HepG2 (cell line): ENCODE results near the gene CSTPP1. TPM values are rescaled to one million over a fixed set of nuclear protein-coding genes. Genes with fewer than 3 reads are reported as not detected.

Experiments
- ATAC-seq: fragments of 200-7000 bp; cut with Tn5 transposase; 3 replicates; pipeline ENCODE4 v1.9.1; 2020; ENCODE audit warnings: mild to moderate bottlenecking, moderate library complexity
- BruUV-seq: library from RNA; stranded (reverse); fragments of 400-500 nt; replicated peaks from 2 replicates; lab custom pipeline; 2021; lab: Mats Ljungman, UMichigan
- CTCF ChIA-PET: fragments of 300-600 bp; formaldehyde crosslinking; extraction: SDS; loops from one replicate; lab custom pipeline; 2021; ENCODE audit warnings: low total read pairs, inconsistent platforms, low intra/inter-chr PET ratio; lab: Yijun Ruan, JAX
- POLR2A ChIA-PET: fragments of 350-600 bp; sonication (Branson Sonifier 250); formaldehyde crosslinking; loops from one replicate; lab custom pipeline; 2020; ENCODE audit warnings: antibody characterized with exemption, inconsistent platforms; lab: Yijun Ruan, JAX
- DNase-seq: peaks from one replicate; pipeline ENCODE4 v3.0.0-alpha.2; 2015; ENCODE audit warnings: low spot score
- FAIRE-seq: peaks from 3 replicates; lab custom pipeline; 2011; peaks lifted over from hg19 to GRCh38; lab: Jason Lieb, UNC
- H2AFZ ChIP-seq: one replicate; pipeline ENCODE4 v1.6.1; 2011; ENCODE audit warnings: low read length, inconsistent platforms
- H3K27ac ChIP-seq: fragments of 300-600 bp; 3 replicates; pipeline ENCODE4 v1.8.0; 2011; ENCODE audit warnings: mixed run types, mild to moderate bottlenecking, mixed read lengths, low read length, inconsistent platforms; ENCODE audit not compliant: insufficient read depth; ENCODE audit errors: extremely low read length
- H3K27me3 ChIP-seq, 2 experiments: fragments of 200-600 bp in 1 of 2; 2 replicates in 1 of 2; 3 replicates in 1 of 2; pipeline versions ENCODE4 v1.6.0 to v1.8.0; 2011; ENCODE audit warnings: low read length in 2 of 2, mild to moderate bottlenecking in 2 of 2, moderate library complexity in 2 of 2, inconsistent platforms in 1 of 2; ENCODE audit not compliant: insufficient read depth in 2 of 2, control insufficient read depth in 1 of 2
- H3K36me3 ChIP-seq, 2 experiments: fragments of 200-600 bp in 1 of 2; replicated peaks in 1 of 2; 2 replicates in 1 of 2; 3 replicates in 1 of 2; pipeline versions ENCODE4 v1.5.1 to v1.8.0; 2011; ENCODE audit warnings: low read length in 2 of 2, inconsistent platforms in 1 of 2; ENCODE audit not compliant: insufficient read depth in 2 of 2, control insufficient read depth in 1 of 2
- H3K4me1 ChIP-seq: 2 replicates; pipeline ENCODE4 v1.5.1; 2012; ENCODE audit warnings: low read length, inconsistent platforms; ENCODE audit not compliant: insufficient read depth
- H3K4me2 ChIP-seq: 2 replicates; pipeline ENCODE4 v1.6.0; 2011; ENCODE audit warnings: low read depth, low read length, inconsistent platforms
- H3K4me3 ChIP-seq, 3 experiments: fragments of 200-600 bp in 1 of 3; sonication (generic), shearing (Covaris generic) in 1 of 3; replicated peaks in 1 of 3; 2 replicates each; pipeline ENCODE4 v1.5.1; 2011 to 2016; ENCODE audit warnings: low read length in 3 of 3, inconsistent platforms in 2 of 3, low read depth in 2 of 3, mild to moderate bottlenecking in 2 of 3, control low read depth in 1 of 3, mixed read lengths in 1 of 3; ENCODE audit not compliant: insufficient read depth in 1 of 3
- H3K79me2 ChIP-seq: one replicate; pipeline ENCODE4 v1.6.1; 2011; ENCODE audit warnings: low read length, inconsistent platforms; ENCODE audit not compliant: insufficient read depth
- H3K9ac ChIP-seq: 2 replicates; pipeline ENCODE4 v1.6.0; 2011; ENCODE audit warnings: mild to moderate bottlenecking, low read depth, low read length, inconsistent platforms; ENCODE audit not compliant: insufficient read depth
- H3K9me3 ChIP-seq: 2 replicates; pipeline ENCODE4 v1.5.1; 2012; ENCODE audit warnings: mild to moderate bottlenecking, low read length
- H4K20me1 ChIP-seq: 2 replicates; pipeline ENCODE4 v1.6.0; 2011; ENCODE audit warnings: inconsistent platforms, mild to moderate bottlenecking, low read length, moderate library complexity; ENCODE audit not compliant: insufficient read depth
- FOXA1 ChIP-seq, 2 experiments: fragments of 450-650 bp in 1 of 2; sonication (generic) in 1 of 2; formaldehyde crosslinking in 1 of 2; IDR thresholded peaks; 2 replicates each; pipeline versions ENCODE4 v1.4.0 to v1.6.1; 2016 to 2020; ENCODE audit warnings: missing genetic modification reagents in 1 of 2
- GFI1 ChIP-seq: sonication (generic); formaldehyde crosslinking; IDR thresholded peaks from 2 replicates; pipeline ENCODE4 v1.5.0; 2020; ENCODE audit warnings: missing genetic modification reagents, mild to moderate bottlenecking, borderline replicate concordance
- HNF1B ChIP-seq: sonication (generic); formaldehyde crosslinking; IDR thresholded peaks from 2 replicates; pipeline ENCODE4 v1.5.1; 2020; ENCODE audit warnings: mild to moderate bottlenecking, moderate library complexity, missing genetic modification reagents
- KAT2B ChIP-seq: fragments of 150-350 bp; IDR thresholded peaks from 2 replicates; pipeline ENCODE4 v1.6.1; 2014; ENCODE audit warnings: low read depth, low read length, borderline replicate concordance
- ZNF572 ChIP-seq: sonication (generic); formaldehyde crosslinking; IDR thresholded peaks from 2 replicates; pipeline ENCODE4 v1.5.1; 2020; ENCODE audit warnings: mild to moderate bottlenecking, missing genetic modification reagents
- WGBS: methylation state at CpG from one replicate; pipeline ENCODE4 v1.1.6; 2017; ENCODE audit warnings: low lambda C conversion rate; 5-methylcytosine and 5-hydroxymethylcytosine counted together
- in situ Hi-C: cut with HindIII; loops from 2 replicates; pipeline ENCODE4 v1.10.0; 2017; ENCODE audit warnings: low pct_unique_long_range_greater_than_20kb; ENCODE audit not compliant: extremely low pct_ligation_motif_present
- intact Hi-C: fragments of 100-400 bp; cut with micrococcal nuclease; formaldehyde crosslinking; loops from one replicate; pipeline ENCODE4 v1.10.0; 2022; ENCODE audit not compliant: unreplicated experiment
- polyA plus RNA-seq, 8 experiments: library from polyadenylated mRNA; depleted of rRNA in 3 of 8; stranded (reverse) in 7 of 8; unstranded in 1 of 8; fragments of >200 nt; fragmentation: Illumina TruSeq in 4 of 8; extraction: Trizol in 4 of 8; gene quantifications; 2 replicates each; pipeline versions ENCODE4 v1.2.1 to v1.2.3, GENCODE V29; 2011 to 2016; ENCODE audit warnings: low read depth in 4 of 8, missing spikeins in 1 of 8, mixed read lengths in 1 of 8; ENCODE audit not compliant: insufficient read depth in 1 of 8
- total RNA-seq, 5 experiments: library from RNA; depleted of rRNA; stranded (reverse); fragments of >200 nt; fragmentation: Illumina TruSeq; extraction: Trizol; gene quantifications; 2 replicates each; pipeline ENCODE4 v1.2.3, GENCODE V29; 2016; ENCODE audit warnings: low read depth in 1 of 5
- TF ChIP-seq, protein P1 (sequence below): sonication (generic); formaldehyde crosslinking; IDR thresholded peaks from 2 replicates; pipeline ENCODE4 v1.4.0; 2020; ENCODE audit warnings: mild to moderate bottlenecking, missing genetic modification reagents, borderline replicate concordance

The CSTPP1 gene
- total and polyA plus RNA-seq, 2 of the 13 experiments (the other 11 are each of a cell fraction or from before 2014, with no cell fraction given): 12.3 to 14.6 TPM

GRCh38 chr11:47105541-47105940 is 169.0 kb downstream of the CSTPP1 start:
- Histone ChIP-seq H3K27ac (no peak overlapping the region), H2AFZ (no peak overlapping the region), H4K20me1 (no peaks in the 10 kb centered on the region), H3K79me2 (no peaks in the 10 kb centered on the region), H3K36me3 (0 out of 5 replicates have a peak, but pooled peaks cover 0 to 1% of the 10 kb centered on the region in 2 experiments), H3K9me3 (no peaks in the 10 kb centered on the region), H3K9ac (no peak overlapping the region), H3K4me3 (no peak overlapping the region), H3K27me3 (no peaks in the 10 kb centered on the region), H3K4me1 (no peaks in the 10 kb centered on the region), H3K4me2 (no peak overlapping the region)
- no TSS peak for BruUV-seq
- CTCF ChIA-PET: no interaction called here
- TF ChIP-seq KAT2B: no peak
- no peak for TF ChIP-seq ZNF572
- TF ChIP-seq GFI1 (CRISPR knock-in tag): no peak
- no peak for TF ChIP-seq FOXA1 (IDR thresholded peaks at IDR 0.05)
- TF ChIP-seq FOXA1 (CRISPR knock-in tag; IDR thresholded peaks at IDR 0.05): no peak
- no peak for TF ChIP-seq HNF1B (CRISPR knock-in tag)
- TF ChIP-seq, protein P1, sequence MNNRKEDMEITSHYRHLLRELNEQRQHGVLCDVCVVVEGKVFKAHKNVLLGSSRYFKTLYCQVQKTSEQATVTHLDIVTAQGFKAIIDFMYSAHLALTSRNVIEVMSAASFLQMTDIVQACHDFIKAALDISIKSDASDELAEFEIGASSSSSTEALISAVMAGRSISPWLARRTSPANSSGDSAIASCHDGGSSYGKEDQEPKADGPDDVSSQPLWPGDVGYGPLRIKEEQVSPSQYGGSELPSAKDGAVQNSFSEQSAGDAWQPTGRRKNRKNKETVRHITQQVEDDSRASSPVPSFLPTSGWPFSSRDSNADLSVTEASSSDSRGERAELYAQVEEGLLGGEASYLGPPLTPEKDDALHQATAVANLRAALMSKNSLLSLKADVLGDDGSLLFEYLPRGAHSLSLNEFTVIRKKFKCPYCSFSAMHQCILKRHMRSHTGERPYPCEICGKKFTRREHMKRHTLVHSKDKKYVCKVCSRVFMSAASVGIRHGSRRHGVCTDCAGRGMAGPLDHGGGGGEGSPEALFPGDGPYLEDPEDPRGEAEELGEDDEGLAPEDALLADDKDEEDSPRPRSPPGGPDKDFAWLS (CRISPR knock-in tag): no peak
- DNase-seq (no peak), ATAC-seq (no peak), FAIRE-seq (no peak)
- POLR2A ChIA-PET: no interaction called here
- in situ Hi-C loops (no loop called here), intact Hi-C loops (no loop called here)
- 92% methylated on average over 2 of the region's 2 CpGs for WGBS
